Testis (tissue), 2 donors: Measurements from ENCODE around the gene TRPC3.

ENCODE experiments used
- CTCF ChIP-seq, 3 experiments: fragments of 450-650 bp in 2 of 3; fragments of 200-600 bp in 1 of 3; sonication (generic) in 1 of 3; IDR thresholded peaks; one replicate each; pipeline ENCODE4 v1.5.1; 2016 to 2019; ENCODE audit warnings: antibody characterized with exemption in 3 of 3, mild to moderate bottlenecking in 2 of 3, moderate library complexity in 1 of 3
- POLR2A ChIP-seq: fragments of 450-650 bp; IDR thresholded peaks from one replicate; pipeline ENCODE4 v1.6.1; 2017; ENCODE audit warnings: antibody characterized with exemption, mild to moderate bottlenecking, moderate library complexity

GRCh38 chr4:121978172-121978516, 26.3 kb upstream of the TRPC3 start:
- TF ChIP-seq CTCF (IDR thresholded peaks at IDR 0.05) = no peak
- TF ChIP-seq POLR2A = no peak
